ENCODE results near the gene ALKBH6.
A peak's percentile ranks its signal among the peaks of the same experiment; 100 is the strongest.

The ALKBH6 gene

DNA sequence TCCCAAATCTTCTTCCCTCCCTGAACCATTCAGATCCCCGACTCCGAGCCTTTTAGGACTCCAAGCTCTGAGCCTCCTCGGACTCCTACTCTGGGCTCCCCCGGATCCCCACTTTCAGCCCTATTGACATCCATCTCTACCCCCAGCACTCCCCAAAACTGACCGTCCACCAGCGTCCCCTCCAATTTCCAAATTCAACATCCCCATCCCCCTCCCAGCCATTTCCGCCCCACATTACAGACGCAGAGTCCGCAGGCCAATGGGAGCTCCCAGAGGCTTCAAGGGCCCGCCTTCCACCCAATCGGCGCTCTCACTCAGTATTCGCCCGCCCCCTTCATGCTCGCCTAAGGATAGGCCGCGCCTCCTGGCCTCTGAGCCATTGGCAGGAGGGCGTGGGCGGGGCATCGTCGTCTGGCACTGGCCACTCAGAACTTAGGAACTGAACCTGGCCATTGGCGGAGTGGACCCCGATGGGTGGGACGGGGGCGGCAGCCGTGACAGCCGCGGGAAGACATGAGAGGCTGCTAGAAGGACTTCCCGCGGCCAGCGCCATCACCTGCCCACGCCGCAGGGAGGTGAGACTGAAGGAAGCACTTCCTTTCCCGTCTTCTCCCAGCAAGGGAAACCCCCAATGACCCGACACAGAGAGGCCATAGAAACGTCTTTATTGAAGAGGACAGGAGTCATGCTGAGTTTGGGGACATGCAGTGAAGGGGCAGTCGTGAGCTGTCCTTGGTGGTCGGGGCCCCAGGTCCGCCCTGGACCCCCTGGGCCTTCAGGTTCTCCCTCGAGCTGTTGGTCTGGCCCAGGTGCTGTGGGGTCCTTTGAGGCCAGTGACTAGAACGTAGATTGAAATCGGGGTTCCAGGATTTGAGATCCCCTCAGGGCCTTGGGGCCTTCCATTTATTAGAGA is at the start of gene ALKBH6:
TSS of gene ALKBH6 (minus strand) at position 202 of the 913 bp plus-strand sequence. CDS start 816 bp downstream, outside the sequence.
- no peaks in the 10 kb centered on the region for H3K27me3 ChIP-seq (ENCODE audit: control insufficient read depth, insufficient read depth, low read length)
- peak within 1 kb of the TSS; percentile 74 for H3K4me3 ChIP-seq (ENCODE audit: low read length)
- H3K4me1 ChIP-seq (ENCODE audit: control insufficient read depth, insufficient read depth, low read length), result peaks cover 9% of the 10 kb centered on the region
- H3K27ac ChIP-seq (ENCODE audit: low read depth, low read length), result peak within 1 kb of the TSS; percentile 51
- H3K36me3 ChIP-seq (ENCODE audit: control insufficient read depth, insufficient read depth, low read length), result peaks cover 6% of the 10 kb centered on the region
- peak within 1 kb of the TSS; percentile 39 for H3K9ac ChIP-seq (ENCODE audit: low read length)

DNA sequence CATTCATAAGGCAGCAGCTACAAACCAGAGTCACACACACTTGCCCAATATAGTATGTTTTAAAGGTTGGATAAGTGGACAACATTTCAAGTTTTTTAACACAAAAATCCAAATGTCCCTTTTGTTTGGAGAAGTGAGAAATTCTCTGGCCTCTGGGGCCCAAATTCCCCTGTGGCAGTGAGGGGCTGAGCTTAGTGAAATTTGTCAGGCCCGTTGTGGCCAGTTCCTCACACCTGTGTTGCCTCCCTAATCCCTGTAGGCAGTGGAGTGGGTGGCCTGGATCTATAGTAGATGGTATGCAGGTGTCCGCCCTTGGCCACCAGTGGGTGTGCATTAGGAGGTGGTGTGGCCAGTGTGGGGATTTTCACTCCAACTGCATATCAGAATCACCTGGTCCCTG is 47.4 kb upstream of the ALKBH6 start:
- H3K36me3 ChIP-seq (ENCODE audit: control insufficient read depth, insufficient read depth, low read length), result no peaks in the 10 kb centered on the region
- no peak overlapping the region for H3K27ac ChIP-seq (ENCODE audit: low read depth, low read length)
- no peaks in the 10 kb centered on the region for H3K4me1 ChIP-seq (ENCODE audit: control insufficient read depth, insufficient read depth, low read length)
- H3K27me3 ChIP-seq (ENCODE audit: control insufficient read depth, insufficient read depth, low read length), result no peaks in the 10 kb centered on the region
- H3K4me3 ChIP-seq (ENCODE audit: low read length), result no peak overlapping the region
- no peak overlapping the region for H3K9ac ChIP-seq (ENCODE audit: low read length)

DNA sequence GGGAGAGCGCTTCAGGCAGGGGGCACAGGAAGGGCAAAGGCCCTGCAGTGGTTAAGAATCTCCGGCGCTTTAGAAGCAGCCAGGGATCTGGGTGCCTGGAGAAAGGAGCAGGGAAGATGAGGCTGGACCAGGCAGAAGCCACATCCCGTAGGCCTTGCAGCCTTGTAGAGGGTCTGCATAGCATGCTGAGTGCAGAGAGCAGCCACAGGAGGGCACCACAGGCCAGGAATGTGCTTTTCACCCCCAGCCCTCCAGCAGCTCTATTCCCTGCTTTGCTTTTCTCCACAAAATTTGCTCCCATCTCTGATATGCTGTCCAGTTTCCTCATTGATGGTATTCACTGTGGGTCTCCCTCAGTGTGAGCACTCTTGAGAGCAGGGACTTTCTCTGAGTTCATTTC is 46.4 kb upstream of the ALKBH6 start:
- Histone ChIP-seq H3K9ac (ENCODE audit: low read length) (no peak overlapping the region), H3K27ac (ENCODE audit: low read depth, low read length) (no peak overlapping the region), H3K27me3 (ENCODE audit: control insufficient read depth, insufficient read depth, low read length) (no peaks in the 10 kb centered on the region), H3K4me3 (ENCODE audit: low read length) (no peak overlapping the region), H3K36me3 (ENCODE audit: control insufficient read depth, insufficient read depth, low read length) (no peaks in the 10 kb centered on the region), H3K4me1 (ENCODE audit: control insufficient read depth, insufficient read depth, low read length) (no peaks in the 10 kb centered on the region)

DNA sequence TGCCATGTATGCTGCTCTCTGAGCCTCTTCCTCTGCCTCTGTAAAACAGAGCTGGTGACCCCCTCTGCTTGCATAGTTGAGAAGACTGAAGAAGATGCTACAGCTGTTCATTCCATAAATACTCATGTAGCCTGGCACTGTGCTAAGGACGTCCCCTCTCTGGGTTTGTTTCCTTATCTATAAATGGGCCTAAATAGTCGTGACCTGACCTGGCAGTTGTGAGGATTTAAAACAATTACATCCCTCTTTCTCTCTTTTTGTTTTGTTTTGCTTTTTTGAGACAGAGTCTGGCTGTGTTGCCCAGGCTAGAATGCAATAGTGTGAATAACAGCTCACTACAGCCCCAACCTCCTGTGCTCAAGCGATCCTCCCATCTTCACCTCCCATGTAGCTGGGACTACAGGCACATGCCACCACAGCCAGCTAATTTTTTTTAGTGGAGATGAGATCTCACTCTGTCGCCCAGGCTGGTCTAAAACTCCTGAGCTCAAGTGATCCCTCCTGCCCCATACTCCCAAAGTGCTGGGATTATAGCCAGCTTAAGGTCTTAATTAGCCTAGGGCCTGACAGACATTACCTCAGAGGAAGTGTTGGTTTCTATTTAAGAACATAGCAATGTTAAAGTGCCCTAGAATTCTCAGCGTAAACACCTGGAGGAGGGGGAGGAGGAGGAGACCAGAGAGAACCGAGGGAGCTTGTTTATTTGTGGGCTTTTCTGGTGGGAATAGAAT is 45.3 kb upstream of the ALKBH6 start:
- no peaks in the 10 kb centered on the region for H3K4me1 ChIP-seq (ENCODE audit: control insufficient read depth, insufficient read depth, low read length)

DNA sequence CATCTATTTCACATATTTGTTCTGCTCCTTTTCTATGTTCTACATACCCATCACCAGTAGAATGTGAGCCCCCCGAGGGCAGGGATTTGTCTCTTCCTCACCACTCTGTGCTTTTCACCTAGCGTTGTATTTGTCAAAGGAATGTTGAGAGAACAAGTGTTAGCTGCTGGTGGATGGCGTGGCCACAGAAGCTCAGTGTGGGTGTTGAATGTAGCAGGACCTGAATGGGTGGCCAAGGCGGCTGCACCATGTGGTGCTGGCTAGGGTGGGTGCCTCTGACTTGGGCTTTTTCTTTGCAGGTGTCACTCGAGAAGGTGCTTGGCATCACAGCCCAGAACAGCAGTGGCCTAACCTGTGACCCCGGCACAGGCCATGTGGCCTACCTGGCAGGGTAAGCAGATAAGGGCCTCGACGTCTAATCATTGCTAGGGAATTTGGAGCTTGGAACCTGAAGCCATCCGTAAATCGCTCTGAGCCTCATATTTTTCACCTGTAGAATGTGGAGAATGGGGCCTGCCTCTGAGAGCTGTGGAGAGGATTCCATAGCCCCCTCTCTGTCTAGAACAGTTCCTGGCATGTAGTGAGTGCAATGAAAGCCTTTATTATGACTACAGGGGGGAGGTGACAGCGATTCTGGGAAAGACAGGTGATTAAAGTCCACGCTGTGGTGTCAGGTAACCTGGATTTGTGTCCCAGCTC is 44.6 kb upstream of the ALKBH6 start:
- H3K4me1 ChIP-seq (ENCODE audit: control insufficient read depth, insufficient read depth, low read length), result no peaks in the 10 kb centered on the region
- H3K27ac ChIP-seq (ENCODE audit: low read depth, low read length), result no peak overlapping the region
- H3K9ac ChIP-seq (ENCODE audit: low read length), result no peak overlapping the region
- no peaks in the 10 kb centered on the region for H3K36me3 ChIP-seq (ENCODE audit: control insufficient read depth, insufficient read depth, low read length)
- H3K27me3 ChIP-seq (ENCODE audit: control insufficient read depth, insufficient read depth, low read length), result no peaks in the 10 kb centered on the region
- no peak overlapping the region for H3K4me3 ChIP-seq (ENCODE audit: low read length)

More for the DNA sequence above, 45.3 kb upstream of the ALKBH6 start:
- no peak overlapping the region for H3K27ac ChIP-seq (ENCODE audit: low read depth, low read length)
- H3K9ac ChIP-seq (ENCODE audit: low read length), result no peak overlapping the region
- no peak overlapping the region for H3K4me3 ChIP-seq (ENCODE audit: low read length)
- H3K36me3 ChIP-seq (ENCODE audit: control insufficient read depth, insufficient read depth, low read length), result no peaks in the 10 kb centered on the region
- H3K27me3 ChIP-seq (ENCODE audit: control insufficient read depth, insufficient read depth, low read length), result no peaks in the 10 kb centered on the region

DNA sequence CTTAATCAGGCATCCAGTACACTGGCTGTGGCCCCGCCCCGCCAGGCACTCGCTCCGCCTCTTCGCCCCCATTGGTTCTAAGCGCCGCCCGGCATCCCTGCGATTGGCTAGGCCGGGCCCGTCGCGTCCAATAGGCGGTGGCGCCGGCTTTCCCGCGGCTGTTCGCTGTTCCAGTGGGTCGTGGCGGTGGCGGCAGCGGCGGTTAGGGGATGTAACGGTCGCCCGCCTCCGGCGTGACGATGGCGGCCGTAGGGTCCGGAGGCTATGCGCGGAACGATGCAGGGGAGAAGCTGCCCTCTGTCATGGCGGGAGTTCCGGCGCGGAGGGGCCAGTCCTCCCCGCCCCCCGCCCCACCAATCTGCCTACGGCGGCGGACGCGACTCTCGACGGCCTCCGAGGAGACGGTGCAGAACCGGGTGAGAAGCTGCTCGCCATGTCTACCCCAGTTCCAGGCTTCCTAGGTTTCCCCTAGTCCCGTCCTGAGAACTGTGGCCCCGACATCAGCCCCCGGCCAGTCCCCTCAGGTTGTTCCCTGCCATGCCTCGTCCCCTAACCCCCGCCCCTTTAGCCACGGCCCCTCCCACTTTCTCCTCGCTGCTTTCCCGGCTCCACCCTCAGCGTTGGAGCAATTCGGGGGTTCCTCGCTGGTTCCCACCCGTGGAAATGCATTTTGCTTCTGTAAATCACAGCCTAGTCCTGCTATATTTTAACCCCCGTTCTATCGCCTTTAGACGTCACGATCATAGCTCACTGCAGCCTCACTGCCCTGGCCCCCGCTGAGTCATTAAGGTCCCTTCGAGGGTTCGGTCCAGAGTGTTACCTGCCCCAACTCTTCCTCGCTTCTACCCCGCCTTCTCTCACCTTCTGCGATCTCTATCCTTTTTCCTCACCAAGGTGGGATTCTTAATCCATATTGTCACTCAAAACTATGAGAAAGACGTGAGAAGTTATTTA is 41.0 kb upstream of the ALKBH6 start, which contains the start of gene WDR62:
TSS of gene WDR62 (plus strand) at position 165 of the 954 bp plus-strand sequence. CDS start at position 240, 75 bp downstream.
- Histone ChIP-seq H3K9ac (ENCODE audit: low read length) (peak within 1 kb of the TSS; percentile 61), H3K27me3 (ENCODE audit: control insufficient read depth, insufficient read depth, low read length) (no peaks in the 10 kb centered on the region), H3K4me3 (ENCODE audit: low read length) (peak within 1 kb of the TSS; percentile 94), H3K4me1 (ENCODE audit: control insufficient read depth, insufficient read depth, low read length) (no peaks in the 10 kb centered on the region), H3K36me3 (ENCODE audit: control insufficient read depth, insufficient read depth, low read length) (no peaks in the 10 kb centered on the region), H3K27ac (ENCODE audit: low read depth, low read length) (peak within 1 kb of the TSS; percentile 93)

DNA sequence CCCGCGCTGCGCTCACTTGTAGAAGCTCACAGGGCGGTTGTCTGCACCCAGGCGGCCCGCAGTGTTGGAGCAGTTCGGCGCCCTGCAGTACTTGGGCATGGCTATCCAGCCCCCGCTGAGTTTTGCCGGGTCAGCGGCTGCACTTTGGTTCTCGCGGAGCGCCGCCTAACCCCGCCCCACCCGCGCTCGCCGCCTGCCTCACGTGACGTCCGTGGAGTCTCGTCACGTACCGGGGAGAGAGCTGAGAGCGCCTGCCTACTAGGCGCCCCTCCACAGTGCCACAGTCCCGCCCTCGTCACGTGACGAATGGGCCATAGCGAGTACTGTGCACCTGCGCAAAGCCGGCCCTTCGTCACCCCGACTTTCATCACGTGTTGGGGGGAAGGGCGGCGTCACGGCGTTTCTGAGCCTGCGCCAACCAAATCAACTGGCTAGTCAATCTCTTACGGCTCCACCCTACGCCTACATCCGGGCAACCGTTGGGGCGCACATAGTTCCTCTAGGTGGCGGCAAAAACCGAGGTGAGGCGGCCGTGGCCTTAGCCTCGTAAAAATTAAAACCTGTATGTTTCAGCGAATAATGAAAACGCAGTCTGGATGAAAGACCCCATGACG is 40.2 kb upstream of the ALKBH6 start, which contains the start of gene THAP8:
TSS of gene THAP8 (minus strand) at position 167 of the 614 bp plus-strand sequence. CDS start at position 99, 68 bp downstream.
- H3K27me3 ChIP-seq (ENCODE audit: control insufficient read depth, insufficient read depth, low read length), result no peaks in the 10 kb centered on the region
- no peaks in the 10 kb centered on the region for H3K4me1 ChIP-seq (ENCODE audit: control insufficient read depth, insufficient read depth, low read length)
- peak within 1 kb of the TSS; percentile 93 for H3K27ac ChIP-seq (ENCODE audit: low read depth, low read length)
- peak within 1 kb of the TSS; percentile 61 for H3K9ac ChIP-seq (ENCODE audit: low read length)
- H3K4me3 ChIP-seq (ENCODE audit: low read length), result peak within 1 kb of the TSS; percentile 94
- no peaks in the 10 kb centered on the region for H3K36me3 ChIP-seq (ENCODE audit: control insufficient read depth, insufficient read depth, low read length)

DNA sequence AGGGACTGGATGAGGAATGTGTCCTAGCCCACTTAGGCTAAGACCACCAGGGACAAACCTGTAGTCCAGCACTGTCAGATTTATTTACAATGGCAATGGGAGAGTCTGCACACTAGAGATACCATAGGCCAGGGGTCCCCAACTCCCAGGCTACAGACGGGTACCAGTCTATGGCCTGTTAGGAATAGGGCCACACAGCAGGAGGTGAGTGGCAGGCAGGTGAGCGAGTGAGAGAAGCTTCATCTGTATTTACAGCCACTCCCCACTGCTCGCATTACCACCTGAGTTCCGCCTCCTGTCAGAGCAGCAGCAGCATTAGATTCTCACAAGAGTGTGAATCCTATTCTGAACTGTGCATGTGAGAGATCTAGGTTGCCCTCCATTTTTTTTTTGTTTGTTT is 37.6 kb upstream of the ALKBH6 start:
- H3K4me3 ChIP-seq (ENCODE audit: low read length), result no peak overlapping the region
- peaks cover 5% of the 10 kb centered on the region for H3K4me1 ChIP-seq (ENCODE audit: control insufficient read depth, insufficient read depth, low read length)
- H3K9ac ChIP-seq (ENCODE audit: low read length), result no peak overlapping the region
- H3K36me3 ChIP-seq (ENCODE audit: control insufficient read depth, insufficient read depth, low read length), result no peaks in the 10 kb centered on the region
- no peak overlapping the region for H3K27ac ChIP-seq (ENCODE audit: low read depth, low read length)
- H3K27me3 ChIP-seq (ENCODE audit: control insufficient read depth, insufficient read depth, low read length), result no peaks in the 10 kb centered on the region

DNA sequence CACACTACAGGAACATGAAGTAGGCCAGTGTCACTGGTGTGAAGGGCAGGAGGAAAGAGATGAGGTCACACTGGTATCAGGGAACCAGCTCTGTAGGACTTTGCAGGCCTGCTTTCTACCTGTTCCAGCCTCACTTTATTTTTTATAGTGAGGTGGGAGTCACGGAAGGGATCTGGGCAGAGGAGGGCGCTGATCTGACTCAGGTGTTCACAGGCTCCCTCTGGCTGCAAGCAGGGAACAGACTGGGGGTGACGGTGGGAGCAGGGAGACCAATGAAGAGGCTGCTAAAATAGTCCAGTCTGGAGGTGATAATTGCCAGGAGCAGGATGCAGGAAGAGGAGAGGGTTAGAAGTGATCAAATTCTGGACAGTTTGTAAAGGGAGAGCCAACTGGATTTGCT is 37.2 kb upstream of the ALKBH6 start:
- H3K36me3 ChIP-seq (ENCODE audit: control insufficient read depth, insufficient read depth, low read length), result no peaks in the 10 kb centered on the region
- peaks cover 7% of the 10 kb centered on the region for H3K4me1 ChIP-seq (ENCODE audit: control insufficient read depth, insufficient read depth, low read length)
- no peaks in the 10 kb centered on the region for H3K27me3 ChIP-seq (ENCODE audit: control insufficient read depth, insufficient read depth, low read length)
- no peak overlapping the region for H3K27ac ChIP-seq (ENCODE audit: low read depth, low read length)
- H3K9ac ChIP-seq (ENCODE audit: low read length), result no peak overlapping the region
- no peak overlapping the region for H3K4me3 ChIP-seq (ENCODE audit: low read length)

DNA sequence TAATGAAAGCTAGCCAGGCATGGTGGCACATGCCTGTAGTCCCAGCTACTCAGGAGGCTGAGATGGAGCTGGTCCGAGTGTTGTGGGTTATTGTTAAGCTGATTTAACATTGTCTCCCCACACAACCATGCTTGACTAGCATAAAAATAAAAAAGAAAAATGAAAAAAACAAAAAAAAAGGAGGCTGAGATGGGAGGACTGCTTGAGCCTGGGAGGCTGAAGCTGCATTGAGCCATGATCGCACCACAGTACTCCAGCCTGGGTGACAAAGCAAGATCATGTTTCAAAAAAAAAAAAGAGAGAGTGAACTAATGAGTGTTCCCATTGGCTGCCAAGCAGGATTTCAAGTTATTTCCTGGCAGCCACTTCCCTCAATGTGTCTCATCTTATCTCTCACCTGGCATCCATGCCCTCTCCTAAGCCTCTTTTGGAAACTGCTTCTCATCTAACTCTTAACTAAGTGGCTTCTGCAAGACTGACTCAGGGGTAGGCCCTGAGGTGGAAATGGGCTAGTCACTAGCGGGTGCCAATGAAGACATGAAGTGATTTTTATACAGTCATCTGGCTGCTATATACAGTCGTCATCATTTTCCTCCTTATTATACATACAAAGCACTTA is 35.2 kb upstream of the ALKBH6 start:
- no peak overlapping the region for H3K27ac ChIP-seq (ENCODE audit: low read depth, low read length)

DNA sequence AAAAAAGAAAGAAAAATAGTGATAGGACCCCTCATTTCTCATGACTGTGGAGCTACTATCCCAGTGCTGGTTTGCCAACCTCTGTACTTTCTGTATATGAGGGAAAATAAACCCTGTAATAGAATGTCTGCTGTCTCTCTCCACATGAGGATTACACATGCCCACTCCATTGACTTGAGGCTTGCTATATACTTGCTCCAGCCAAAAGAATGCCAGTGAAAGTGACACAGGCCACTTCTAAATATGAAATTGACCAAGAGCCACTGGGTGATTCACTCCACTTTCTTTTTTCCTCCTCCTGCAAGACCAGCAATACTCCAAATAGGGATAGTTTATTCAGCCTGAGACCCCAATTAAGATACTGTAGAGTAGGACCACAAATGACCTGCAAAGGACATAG is 33.8 kb upstream of the ALKBH6 start:
- no peak overlapping the region for H3K27ac ChIP-seq (ENCODE audit: low read depth, low read length)
- H3K9ac ChIP-seq (ENCODE audit: low read length), result no peak overlapping the region
- H3K36me3 ChIP-seq (ENCODE audit: control insufficient read depth, insufficient read depth, low read length), result no peaks in the 10 kb centered on the region
- H3K27me3 ChIP-seq (ENCODE audit: control insufficient read depth, insufficient read depth, low read length), result no peaks in the 10 kb centered on the region
- H3K4me1 ChIP-seq (ENCODE audit: control insufficient read depth, insufficient read depth, low read length), result peaks cover 19% of the 10 kb centered on the region
- H3K4me3 ChIP-seq (ENCODE audit: low read length), result no peak overlapping the region

More for the DNA sequence above, 35.2 kb upstream of the ALKBH6 start:
- Histone ChIP-seq H3K9ac (ENCODE audit: low read length) (no peak overlapping the region), H3K36me3 (ENCODE audit: control insufficient read depth, insufficient read depth, low read length) (no peaks in the 10 kb centered on the region), H3K27me3 (ENCODE audit: control insufficient read depth, insufficient read depth, low read length) (no peaks in the 10 kb centered on the region), H3K4me1 (ENCODE audit: control insufficient read depth, insufficient read depth, low read length) (peaks cover 10% of the 10 kb centered on the region), H3K4me3 (ENCODE audit: low read length) (no peak overlapping the region)

Data from rectal smooth muscle tissue (tissue), 1 donor.